NCI-H1436 treated with DMSO at 0.1 percent for 48 hours (cell line): ENCODE results near the gene MYL4.
A peak's percentile ranks its signal among the peaks of the same experiment; 100 is the strongest.
"Not testable (repeated sequence)": the region's sequence is repeated elsewhere in the genome, so short reads cannot be mapped to it uniquely, and the experiment has no call there.

Experiments
- DNase-seq: peaks from one replicate; lab custom pipeline; 2025; lab: John Stamatoyannopoulos, UW

MYL4 gene

DNA sequence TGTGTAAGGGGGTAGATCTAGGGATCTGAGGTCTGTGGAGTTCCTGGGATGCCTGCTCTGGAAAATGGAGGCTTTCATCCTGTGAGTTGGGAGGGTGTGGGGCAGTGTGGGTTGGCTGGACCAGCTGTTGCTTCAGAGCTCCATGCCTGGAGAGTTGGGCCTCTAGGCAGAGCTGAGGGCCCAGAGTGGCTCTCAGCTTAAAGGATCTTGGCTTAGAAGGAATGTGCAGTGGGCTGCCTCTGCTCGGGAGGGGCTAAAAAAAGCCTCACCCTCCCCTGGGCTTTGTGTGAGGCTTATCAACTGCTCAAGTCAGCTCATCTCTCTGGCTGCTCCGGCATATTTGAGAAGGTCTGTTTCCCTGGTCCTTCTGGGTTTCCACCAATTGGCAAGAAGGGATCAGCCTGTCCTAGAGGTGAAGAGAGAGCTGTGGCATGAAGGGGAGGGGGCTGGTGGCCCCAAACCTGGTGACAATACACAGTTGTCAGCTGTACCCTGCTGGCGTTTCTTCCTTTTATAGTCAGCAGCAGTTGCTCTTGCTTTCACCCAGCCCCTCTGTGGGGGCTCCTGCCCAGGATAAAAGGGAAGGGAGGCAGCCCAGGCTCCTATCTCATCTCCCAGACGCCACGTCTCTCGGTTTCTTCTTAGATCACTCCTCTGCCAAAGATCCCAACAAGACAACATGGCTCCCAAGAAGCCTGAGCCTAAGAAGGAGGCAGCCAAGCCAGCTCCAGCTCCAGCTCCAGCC lies at the start of gene MYL4:
MYL4 (plus strand) TSS at position 605 of the 745 bp plus-strand sequence; CDS start at position 680, 75 bp downstream.
- DNase-seq = no peak

DNA sequence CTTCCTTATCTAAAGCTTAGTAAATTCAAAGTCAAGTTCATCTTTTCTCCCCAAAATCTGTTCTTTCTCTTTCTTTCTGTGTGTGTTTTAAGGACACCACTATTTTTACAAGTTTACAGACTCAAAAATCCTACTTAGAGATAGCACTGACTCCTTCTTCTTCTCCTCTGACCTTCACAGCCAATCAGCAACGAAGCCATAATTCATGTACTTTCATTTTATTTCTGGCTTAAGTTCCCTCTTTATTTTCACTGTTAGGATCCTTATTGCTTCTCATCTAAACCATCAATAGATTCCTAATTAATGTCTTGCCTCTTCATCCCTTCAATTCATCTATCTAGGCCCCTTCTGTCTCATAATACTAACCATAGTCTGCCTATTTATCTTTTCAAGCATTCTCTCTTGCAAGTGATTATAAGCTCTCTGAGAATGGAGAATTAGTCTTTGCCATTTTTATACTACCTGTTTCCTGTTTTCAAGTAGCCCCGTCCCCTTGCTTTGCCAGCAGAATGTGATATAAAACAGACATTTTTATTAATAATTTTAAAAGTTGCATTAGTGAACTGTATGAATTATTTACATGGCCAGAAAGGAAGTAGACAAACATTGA lies 47.0 kb upstream of the MYL4 start:
- DNase-seq = no peak

DNA sequence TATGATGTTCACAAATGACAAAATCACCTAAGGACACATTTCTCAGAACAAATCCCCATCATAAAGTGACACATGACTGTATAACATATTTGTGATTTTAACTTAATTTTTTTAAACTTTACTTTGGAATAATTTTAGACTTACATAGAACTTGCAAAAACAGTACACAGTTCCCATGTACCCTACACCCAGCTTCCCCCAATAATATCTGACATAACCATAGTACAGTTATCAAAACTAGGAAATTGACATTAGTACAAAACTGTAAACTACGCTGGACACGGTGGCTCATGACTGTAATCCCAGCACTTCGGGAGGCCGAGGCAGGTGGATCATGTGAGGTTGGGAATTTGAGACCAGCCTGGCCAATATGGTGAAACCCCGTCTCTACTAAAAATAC lies 44.9 kb upstream of the MYL4 start:
- DNase-seq = no peak

DNA sequence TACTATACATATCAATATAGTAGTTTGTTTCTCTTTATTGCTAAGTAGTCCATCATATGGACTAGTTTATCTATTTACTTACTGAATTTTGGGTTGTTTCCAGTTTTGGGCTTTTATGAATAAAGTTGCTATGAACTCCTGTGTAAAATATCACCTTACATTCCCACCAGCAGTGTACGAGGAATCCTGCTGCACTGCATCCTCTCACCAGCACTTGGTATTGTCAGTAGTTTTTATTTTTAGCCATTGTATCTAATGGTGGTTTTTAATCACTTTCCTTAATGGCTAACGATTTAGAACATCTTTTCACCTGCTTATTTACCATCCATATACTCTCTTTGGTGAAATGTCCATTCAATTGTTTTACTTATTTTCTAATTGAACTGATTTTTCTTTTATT lies 44.0 kb upstream of the MYL4 start:
- no peak for DNase-seq

DNA sequence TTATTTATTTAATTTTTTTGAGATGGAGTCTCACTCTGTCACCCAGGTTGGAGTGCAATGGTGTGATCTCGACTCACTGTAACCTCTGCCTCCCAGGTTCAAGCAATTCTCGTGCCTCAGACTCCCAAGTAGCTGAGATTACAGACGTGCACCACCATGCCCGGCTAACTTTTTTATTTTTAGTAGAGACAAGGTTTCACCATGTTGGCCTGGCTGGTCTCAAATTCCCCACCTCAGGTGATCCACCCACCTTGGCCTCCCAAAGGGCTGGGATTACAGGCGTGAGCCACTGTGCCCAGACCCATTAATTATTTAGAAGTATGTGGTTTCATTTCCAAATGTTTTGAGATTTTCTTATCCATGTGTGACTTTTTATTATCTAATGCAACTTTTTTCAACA lies 42.3 kb upstream of the MYL4 start:
- DNase-seq = not testable (repeated sequence)

DNA sequence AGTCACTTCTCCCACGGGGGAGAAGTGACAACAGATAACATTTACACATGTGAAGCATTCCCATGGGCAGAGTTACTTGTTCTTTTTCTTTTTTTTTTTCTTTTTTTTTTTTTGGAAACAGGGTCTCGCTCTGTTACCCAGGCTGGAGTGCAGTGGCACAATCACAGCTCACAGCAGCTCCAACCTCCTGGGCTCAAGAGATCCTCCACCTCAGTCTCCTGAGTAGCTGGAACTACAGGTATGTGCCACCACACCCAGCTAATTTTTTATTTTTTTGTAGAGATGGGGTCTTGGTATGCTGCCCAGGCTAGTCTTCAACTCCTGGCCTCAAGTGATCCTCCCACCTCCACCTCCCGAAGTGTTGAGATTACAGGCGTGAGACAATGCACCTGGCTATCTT lies 40.3 kb upstream of the MYL4 start:
- DNase-seq = not testable (repeated sequence)

DNA sequence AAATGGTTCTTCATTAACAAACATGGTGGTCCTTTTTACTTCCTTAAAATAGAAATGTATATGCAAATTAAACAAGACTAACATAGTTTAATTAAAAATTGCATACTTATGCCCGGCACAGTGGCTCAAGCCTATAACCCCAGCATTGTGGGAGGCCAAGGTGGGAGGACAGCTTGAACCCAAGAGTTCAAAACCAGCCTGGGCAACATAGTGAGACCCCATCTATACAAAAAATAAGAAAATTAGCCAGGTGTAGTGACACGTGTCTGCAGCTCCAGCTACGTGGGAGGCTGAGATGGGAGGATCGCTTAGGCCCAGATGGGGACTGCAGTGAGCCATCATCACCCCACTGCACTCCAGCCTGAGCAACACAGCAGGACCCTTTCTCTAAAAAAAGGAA lies 38.4 kb upstream of the MYL4 start:
- DNase-seq = no peak

DNA sequence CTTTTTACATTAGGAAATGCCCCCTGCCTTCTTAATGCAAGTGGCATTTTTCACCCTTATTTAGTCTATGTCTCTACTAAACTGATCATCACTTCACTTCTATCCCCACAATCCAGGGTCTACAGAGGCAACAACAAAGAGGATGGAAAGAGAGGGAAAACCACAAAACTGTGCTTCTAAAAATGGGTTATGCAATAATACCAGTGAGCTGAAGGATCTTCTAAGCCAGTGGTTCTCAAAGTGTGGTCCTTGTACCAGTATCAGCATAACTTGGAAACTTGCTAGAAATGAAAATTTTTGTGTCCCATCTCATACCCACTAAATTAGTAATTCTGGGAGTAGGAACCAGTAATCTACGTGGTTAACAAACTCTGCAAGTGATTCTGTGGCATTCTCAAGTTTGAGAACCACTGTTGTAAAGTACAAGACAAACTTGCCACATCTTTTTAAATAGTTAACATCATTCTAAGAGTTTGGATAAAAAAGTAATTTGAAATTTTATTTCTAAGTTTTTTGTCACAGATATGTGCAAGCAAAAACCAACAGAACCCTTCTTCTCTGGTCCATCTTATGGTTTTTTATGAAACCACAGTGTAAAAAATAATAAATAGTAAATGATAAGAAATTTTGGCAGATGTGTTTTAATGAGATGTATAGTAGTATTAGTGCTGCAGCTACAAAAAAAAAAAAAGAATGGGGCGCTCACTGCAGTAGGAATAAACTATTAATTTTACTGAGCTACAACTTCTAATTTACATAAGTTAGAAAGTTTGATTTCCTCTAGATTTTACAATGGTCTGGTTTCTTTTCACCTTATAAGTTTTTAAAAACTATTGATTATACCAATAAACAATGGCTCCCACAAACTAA lies 36.2 kb upstream of the MYL4 start:
- DNase-seq = no peak

DNA sequence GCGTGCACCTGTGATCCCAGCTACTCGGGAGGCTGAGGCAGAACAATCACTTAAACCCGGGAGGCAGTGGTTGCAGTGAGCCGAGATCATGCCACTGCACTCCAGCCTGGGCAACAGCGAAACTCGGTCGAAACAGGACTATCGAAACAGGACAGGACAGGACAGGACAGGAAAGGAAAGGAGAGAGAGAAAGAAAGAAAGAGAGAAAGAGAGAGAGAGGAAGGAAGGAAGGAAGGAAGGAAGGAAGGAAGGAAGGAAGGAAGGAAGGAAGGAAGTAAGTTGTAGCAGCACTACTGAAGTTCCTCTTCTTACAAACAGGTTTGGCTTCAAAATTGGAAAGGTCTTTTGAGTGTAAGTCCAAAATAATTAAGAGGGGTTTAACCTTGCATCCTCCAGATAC lies 34.3 kb upstream of the MYL4 start:
- not testable (repeated sequence) for DNase-seq

DNA sequence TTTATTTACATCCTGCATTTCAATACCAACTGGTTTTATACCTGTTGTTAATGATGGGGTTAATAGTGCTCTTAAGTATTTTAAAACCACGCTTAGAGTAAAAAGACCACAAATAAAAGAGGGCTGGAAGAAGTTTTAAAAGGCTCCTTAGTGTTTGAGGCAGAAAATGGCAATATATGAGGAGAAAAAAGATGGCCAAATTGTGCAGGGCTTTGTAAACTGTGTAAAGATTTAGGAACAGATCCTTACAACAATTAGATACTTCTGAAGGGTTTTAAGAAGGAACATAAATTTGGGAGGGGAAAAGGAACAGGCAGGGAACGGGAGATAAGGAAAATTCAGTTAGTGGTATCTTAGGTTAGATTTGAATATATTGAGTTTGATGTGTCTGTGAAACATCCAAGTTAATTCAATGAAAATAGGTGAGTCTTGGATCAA lies 32.7 kb upstream of the MYL4 start:
- DNase-seq = no peak

DNA sequence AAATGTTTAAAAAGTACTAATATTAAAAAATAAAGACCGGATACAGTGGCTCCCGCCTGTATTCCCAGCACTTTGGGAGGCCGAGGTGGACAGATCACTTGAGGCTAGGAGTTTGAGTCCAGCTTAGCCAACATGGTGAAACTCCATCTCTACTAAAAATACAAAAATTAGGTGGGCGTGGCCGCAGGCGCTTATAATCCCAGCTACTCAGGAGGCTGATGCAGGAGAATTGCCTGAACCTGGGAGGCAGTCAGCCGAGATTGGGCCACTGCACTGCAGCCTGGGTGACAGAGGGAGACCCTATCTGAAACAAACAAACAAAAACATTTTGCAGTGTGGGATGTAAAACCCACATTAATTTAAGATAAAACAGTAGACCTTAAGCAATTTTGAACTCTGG lies 31.9 kb upstream of the MYL4 start:
- no peak for DNase-seq

DNA sequence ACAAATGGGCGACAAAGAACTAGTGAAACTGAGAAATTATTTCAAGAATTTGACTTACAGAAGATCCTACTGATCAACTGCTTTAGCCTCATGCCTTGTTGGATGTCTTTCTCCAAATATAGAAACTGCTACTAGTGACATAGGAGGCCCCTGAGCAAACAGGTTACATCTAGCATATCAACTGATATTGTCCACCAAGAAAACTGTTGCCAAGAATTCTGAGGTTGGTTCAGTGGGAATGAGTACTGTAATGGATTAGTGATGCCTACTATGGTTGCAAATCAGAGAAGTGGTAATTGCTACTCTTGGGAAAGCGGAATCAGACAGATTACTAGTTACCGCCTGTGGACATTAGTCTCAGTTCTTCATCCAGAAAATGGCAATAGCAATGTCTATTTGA lies 30.0 kb upstream of the MYL4 start:
- DNase-seq = no peak

DNA sequence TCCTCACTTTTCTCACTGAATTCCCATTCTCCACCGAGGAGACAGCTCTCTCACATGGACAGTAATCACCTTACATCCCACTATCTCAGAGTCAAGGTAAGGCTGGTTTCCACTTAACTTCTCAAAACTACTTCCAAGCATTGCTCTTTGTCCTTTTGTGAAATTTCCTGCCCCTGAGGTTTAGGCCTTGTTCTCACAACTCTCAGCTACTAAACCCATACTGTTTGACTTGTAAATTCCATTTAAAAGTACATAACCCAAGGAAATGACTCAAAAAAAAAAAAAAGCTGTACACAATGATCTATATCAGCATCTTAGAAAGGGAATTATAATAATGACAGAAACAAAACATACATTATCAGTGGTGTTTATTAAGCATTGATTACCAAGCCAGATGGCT lies 28.8 kb upstream of the MYL4 start:
- DNase-seq = no peak

DNA sequence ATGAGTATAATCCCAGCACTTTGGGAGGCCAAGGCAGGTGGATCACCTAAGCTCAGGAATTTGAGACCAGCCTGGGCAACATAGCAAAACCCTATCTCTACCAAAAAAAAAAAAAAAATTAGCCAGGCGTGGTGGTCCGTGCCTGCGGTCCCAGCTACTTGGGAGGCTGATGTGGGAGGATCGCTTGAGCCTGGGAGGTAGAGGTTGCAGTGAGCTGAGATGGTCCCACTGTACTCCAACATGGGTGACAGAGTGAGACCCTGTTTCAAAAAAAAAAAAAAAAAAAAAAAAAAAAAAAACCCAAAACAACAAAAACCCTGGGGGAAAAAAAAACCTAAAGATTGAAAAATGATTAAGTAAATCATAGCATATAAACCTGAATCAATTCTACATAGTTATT lies 28.2 kb upstream of the MYL4 start:
- DNase-seq = not testable (repeated sequence)

DNA sequence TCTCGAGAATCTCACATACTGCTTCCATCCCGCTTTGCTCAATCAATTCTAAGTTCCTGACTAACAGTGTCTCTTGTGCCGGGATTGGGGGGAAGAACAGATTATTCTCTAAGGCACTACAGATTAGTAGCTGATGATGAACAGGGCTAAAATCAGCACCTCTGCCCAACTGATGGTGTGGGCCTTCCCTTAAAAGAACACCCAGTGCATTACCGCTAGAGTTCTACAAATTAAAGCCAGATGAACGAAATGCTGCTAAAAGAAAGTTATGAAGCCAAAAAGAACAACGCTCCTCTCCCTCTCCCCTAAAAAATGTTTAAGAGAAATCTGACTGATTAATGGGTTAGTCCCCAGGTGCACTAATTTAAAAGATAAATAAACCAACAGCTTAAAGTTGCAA lies 24.5 kb upstream of the MYL4 start:
- no peak for DNase-seq

DNA sequence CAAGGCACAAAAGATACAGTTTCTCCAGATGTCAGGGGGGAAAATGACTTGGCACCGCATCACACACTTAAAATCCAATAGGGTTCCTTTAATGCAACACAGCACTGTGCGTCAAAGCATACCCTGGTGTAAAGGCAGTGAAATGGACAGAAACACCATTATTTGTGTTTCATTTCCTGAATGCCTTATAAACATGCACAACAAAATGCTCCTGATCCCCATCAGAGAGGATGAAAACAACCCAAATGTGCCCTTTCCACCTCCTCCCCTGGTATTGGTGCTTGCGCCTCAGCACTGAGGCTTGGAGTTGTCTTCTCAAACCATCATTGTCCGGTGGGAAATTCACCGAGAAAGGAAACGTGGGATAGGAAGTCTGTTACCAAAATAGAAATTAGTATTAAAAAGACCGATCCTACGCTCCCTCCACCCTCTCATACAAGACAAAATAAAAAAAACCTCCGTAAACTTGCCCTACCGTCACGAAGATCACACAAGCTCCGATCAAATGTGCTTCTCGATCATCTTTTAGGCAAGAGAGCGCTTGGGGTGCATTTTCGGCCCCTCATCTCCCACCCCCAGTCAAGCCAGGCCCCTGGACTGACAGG lies 20.8 kb upstream of the MYL4 start:
- no peak for DNase-seq

DNA sequence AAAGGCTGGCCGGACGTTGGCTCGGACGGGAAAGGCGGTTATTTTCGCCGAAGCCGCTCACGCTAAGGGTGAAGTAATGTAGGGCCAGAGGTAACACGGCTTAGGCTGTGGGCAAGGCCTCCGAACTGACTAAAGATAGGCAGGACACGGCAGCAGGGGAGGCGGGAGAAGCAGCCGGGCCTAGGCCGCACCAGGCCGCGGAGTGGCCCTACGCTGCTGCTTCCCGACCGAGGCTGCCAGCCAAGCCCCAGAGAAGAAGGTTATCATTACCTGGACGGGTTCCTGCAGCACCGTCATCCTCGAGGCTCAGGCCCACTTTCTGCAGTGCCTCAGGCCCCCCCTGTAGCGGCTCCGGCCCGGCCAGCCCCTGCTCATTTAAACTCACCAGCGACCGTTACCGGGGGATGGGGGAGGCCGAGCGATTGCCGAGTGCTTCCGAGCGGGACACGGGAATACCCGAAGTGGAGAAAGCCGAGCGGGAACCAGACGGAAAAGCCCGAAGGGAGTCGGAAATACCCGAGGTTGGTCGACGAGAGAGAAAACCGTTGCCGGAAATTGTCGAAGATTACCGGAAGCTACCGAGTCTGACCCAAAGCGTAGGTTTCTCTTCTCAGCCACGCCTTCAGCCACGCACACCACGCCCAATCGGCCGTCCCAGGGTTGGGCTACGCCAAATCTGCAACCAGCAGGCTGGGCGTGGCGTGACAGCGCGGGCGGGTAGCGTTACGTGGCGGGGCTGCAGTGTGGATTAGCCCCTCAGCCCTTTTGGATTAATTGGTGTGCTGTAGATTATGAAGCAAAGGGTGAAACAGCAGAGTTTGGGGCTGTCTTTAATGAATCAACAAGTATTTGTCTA lies 20.0 kb upstream of the MYL4 start, which contains the start of gene CDC27:
CDC27 (minus strand) TSS at position 420 of the 856 bp plus-strand sequence; CDS start at position 297, 123 bp downstream.
- DNase-seq = peak; percentile 98

DNA sequence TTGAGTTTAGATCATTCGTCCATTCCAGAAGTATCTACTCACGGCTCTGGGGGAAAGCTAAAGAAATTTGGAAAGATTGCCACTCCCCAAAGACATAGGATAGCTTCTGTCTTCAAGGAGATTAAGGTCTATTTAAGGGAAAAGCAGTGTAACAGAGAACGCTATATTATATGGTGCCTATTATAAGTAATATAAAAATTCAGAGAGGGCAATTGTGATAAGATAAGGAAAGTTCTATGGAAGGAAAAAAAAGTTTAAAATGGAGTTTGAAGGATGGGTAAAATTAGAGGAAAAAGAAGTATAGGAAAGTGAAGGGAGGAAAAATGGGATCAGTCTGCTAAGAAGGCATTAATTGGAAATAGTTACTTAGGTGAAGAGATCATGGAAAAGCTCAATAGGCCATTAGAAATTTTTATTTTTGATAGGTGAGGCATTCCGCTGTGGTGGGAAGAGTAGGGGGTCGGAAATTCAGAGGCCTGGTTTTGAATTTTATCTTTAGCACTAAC lies 19.4 kb upstream of the MYL4 start:
- DNase-seq = no peak

DNA sequence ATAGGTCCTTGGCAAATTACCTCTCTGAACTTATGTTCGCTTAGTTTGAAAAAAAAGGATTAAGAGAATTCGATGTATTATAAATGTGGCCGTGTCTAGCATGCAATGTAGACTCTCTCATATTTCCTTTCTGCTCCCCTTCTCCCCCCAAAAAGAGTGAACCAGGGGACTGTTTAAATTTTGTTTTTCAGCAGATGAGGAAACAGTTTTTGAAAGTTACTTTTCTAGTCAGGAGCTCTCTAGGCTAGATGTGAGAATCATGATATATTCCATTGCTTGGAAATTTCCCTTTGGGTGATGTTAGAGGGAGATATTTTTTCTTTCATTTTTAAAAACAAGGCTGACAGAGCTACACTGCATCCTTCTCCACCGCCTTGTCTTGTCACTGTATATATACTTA lies 18.9 kb upstream of the MYL4 start:
- DNase-seq = no peak

DNA sequence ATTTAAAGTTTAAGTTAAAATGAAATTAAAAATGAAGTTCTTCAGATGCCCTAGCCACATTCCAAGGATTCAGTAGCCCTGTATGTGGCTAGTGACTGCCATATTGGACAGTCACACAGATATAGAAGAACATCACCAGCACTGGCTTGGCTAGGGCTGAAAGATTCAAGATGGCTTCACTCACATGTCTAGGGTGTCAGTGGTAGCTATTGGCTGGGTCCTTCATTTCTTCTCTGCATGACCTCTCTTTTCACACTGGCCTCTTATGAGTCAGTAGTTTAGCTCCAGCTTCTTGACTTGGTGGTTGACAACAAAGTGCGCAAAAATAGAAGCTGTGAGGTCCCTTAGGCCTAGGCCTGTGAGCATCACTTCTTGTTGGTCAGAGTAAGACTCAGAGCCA lies 18.4 kb upstream of the MYL4 start:
- no peak for DNase-seq

DNA sequence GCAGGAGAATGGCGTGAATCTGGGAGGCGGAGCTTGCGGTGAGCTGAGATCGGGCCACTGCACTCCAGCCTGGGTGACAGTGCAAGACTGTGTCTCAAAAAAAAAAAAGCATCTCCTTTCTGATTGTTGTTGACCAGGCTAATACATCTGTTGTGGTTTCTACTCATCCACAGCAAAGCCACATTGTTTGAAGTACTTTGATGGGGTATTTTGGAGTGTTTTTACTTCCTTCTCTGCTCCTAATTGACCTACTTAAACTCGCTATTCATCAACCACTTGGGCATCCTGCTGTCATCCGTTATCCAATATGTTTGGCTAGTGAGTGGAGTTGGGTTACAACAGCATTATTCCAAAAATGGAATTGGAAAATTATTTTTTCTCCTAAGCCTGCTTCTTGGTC lies 16.6 kb upstream of the MYL4 start:
- DNase-seq = peak; percentile 7
